ENCODE results near the gene PTGR1. TPM values are rescaled to one million over a fixed set of nuclear protein-coding genes. Genes with fewer than 3 reads are reported as not detected.

The PTGR1 gene
- polyA plus RNA-seq, 2 donors: 28.2 to 93.3 TPM

GRCh38 chr9:111525056-111525977 is 74.1 kb downstream of the PTGR1 start, which contains the start of gene ZNF483:
TSS of gene ZNF483 (plus strand) at chr9:111525179. CDS start at chr9:111527396, 2,217 bp downstream.
- no peaks in the 10 kb centered on the region for H3K9me3 ChIP-seq (ENCODE audit: control insufficient read depth in 2 of 2, insufficient read depth in 1 of 2, low read depth in 1 of 2, low read length in 1 of 2)
- H3K4me3 ChIP-seq (ENCODE audit: low read depth in 1 of 2, low read length in 2 of 2): peak within 1 kb of the TSS; percentile 55 to 60
- WGBS, 2 donors: 1 to 2% methylated on average over 55 to 66 of the region's 66 CpGs
- peaks cover 3 to 5% of the 10 kb centered on the region in 2 donors for H3K4me1 ChIP-seq (ENCODE audit: control insufficient read depth in 2 of 2, insufficient read depth in 2 of 2, low read length in 1 of 2)
- no peaks in the 10 kb centered on the region for H3K36me3 ChIP-seq (ENCODE audit: control insufficient read depth in 2 of 2, insufficient read depth in 2 of 2, low read length in 1 of 2)
- H3K27ac ChIP-seq (ENCODE audit: low read depth in 2 of 2, low read length in 1 of 2): peak within 1 kb of the TSS in 1 of 2 donors; percentile 27
- no peaks in the 10 kb centered on the region for H3K27me3 ChIP-seq (ENCODE audit: control insufficient read depth in 1 of 2, insufficient read depth in 2 of 2, low read length in 2 of 2)

- Histone ChIP-seq H3K4me1 (ENCODE audit: control insufficient read depth in 2 of 2, insufficient read depth in 2 of 2, low read length in 1 of 2) (peaks cover 3 to 5% of the 10 kb centered on the region in 2 donors), H3K36me3 (ENCODE audit: control insufficient read depth in 2 of 2, insufficient read depth in 2 of 2, low read length in 1 of 2) (no peaks in the 10 kb centered on the region), H3K9me3 (ENCODE audit: control insufficient read depth in 2 of 2, insufficient read depth in 1 of 2, low read depth in 1 of 2, low read length in 1 of 2) (no peaks in the 10 kb centered on the region), H3K4me3 (ENCODE audit: low read depth in 1 of 2, low read length in 2 of 2) (peak overlapping the region; percentile 55 to 60), H3K27ac (ENCODE audit: low read depth in 2 of 2, low read length in 1 of 2) (no peak overlapping the region), H3K27me3 (ENCODE audit: control insufficient read depth in 1 of 2, insufficient read depth in 2 of 2, low read length in 2 of 2) (no peaks in the 10 kb centered on the region)
- 27% methylated on average over 7 of the region's 7 CpGs for WGBS, 2 donors
These were observed 74.8 kb downstream of the PTGR1 start for GRCh38 chr9:111524731-111525055.

DNA sequence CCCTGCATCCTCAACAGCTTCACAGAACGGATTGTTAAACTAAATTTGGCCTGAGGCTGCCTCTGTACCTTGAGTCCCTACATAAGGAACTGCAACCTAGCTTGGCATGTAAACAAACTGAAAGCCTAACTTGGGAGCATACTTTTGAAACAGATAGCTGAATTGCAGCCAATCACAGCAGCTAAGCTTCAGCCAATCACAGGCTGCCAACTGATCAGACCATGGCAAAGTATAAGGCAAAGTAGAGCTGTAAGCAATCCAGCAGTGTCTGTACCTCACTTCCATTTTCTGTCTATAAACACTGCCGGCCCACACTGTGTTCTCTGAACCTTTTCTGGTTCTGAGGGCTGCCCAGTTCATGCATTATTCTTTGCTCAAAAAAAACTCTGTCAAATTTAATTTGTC is 83.4 kb downstream of the PTGR1 start:
- 56 to 71% methylated on average over 2 of the region's 2 CpGs for WGBS, 2 donors
- Histone ChIP-seq H3K9me3 (ENCODE audit: control insufficient read depth in 2 of 2, insufficient read depth in 1 of 2, low read depth in 1 of 2, low read length in 1 of 2) (no peaks in the 10 kb centered on the region), H3K36me3 (ENCODE audit: control insufficient read depth in 2 of 2, insufficient read depth in 2 of 2, low read length in 1 of 2) (no peaks in the 10 kb centered on the region), H3K4me1 (ENCODE audit: control insufficient read depth in 2 of 2, insufficient read depth in 2 of 2, low read length in 1 of 2) (no peaks in the 10 kb centered on the region), H3K27me3 (ENCODE audit: control insufficient read depth in 1 of 2, insufficient read depth in 2 of 2, low read length in 2 of 2) (no peaks in the 10 kb centered on the region), H3K27ac (ENCODE audit: low read depth in 2 of 2, low read length in 1 of 2) (no peak overlapping the region), H3K4me3 (ENCODE audit: low read depth in 1 of 2, low read length in 2 of 2) (no peak overlapping the region)

GRCh38 chr9:111514967-111515366 is 84.5 kb downstream of the PTGR1 start:
- Histone ChIP-seq H3K27ac (ENCODE audit: low read depth in 2 of 2, low read length in 1 of 2) (no peak overlapping the region), H3K36me3 (ENCODE audit: control insufficient read depth in 2 of 2, insufficient read depth in 2 of 2, low read length in 1 of 2) (no peaks in the 10 kb centered on the region), H3K4me1 (ENCODE audit: control insufficient read depth in 2 of 2, insufficient read depth in 2 of 2, low read length in 1 of 2) (no peaks in the 10 kb centered on the region), H3K27me3 (ENCODE audit: control insufficient read depth in 1 of 2, insufficient read depth in 2 of 2, low read length in 2 of 2) (no peaks in the 10 kb centered on the region), H3K9me3 (ENCODE audit: control insufficient read depth in 2 of 2, insufficient read depth in 1 of 2, low read depth in 1 of 2, low read length in 1 of 2) (no peaks in the 10 kb centered on the region), H3K4me3 (ENCODE audit: low read depth in 1 of 2, low read length in 2 of 2) (no peak overlapping the region)

Other genes with a start within 250 kb of the PTGR1 start
- 10 to 100 TPM; 12.7 to 15.7 TPM for gene ECPAS, start 115.3 kb downstream of the PTGR1 start, polyA plus RNA-seq
- gene ZNF483, start 74.5 kb downstream of the PTGR1 start, polyA plus RNA-seq: under 1 TPM; 0.09 to 0.18 TPM
- 1 to 10 TPM; 3.3 to 3.7 TPM for gene DNAJC25, start 31.7 kb upstream of the PTGR1 start, polyA plus RNA-seq
- gene GNG10, start 62.0 kb upstream of the PTGR1 start, polyA plus RNA-seq: 10 to 100 TPM; 12.4 to 13.9 TPM
- gene SHOC1, start 195.3 kb upstream of the PTGR1 start, polyA plus RNA-seq: under 1 TPM; 0.06 to 0.18 TPM

All from esophagus (tissue), 2 donors.